Spleen (tissue), 11 donors: Measurements from ENCODE around the gene TSEN15. TPM values are rescaled to one million over a fixed set of nuclear protein-coding genes. Genes with fewer than 3 reads are reported as not detected.
"Not testable (repeated sequence)": the region's sequence is repeated elsewhere in the genome, so short reads cannot be mapped to it uniquely, and the experiment has no call there.

ENCODE experiments used
- DNase-seq: peaks from one replicate; pipeline ENCODE4 v3.0.0-alpha.2; 2020
- H3K27ac ChIP-seq, 8 donors: fragments of 200-600 bp; sonication (generic) in 7 of 8; 1 replicate in 4 of 8; 2 replicates in 4 of 8; pipeline versions ENCODE4 v1.5.0 to v1.8.0; 2016 to 2021; ENCODE audit warnings: inconsistent platforms in 4 of 8, mild to moderate bottlenecking in 4 of 8, moderate library complexity in 1 of 8
- H3K27me3 ChIP-seq, 7 donors: fragments of 200-600 bp; sonication (generic) in 6 of 7; replicated peaks in 1 of 7; 1 replicate in 4 of 7; 2 replicates in 3 of 7; pipeline versions ENCODE4 v1.5.0 to v1.8.0; 2016 to 2021; ENCODE audit warnings: inconsistent platforms in 3 of 7, mild to moderate bottlenecking in 1 of 7
- H3K36me3 ChIP-seq, 6 donors: fragments of 200-600 bp; sonication (generic) in 5 of 6; 1 replicate in 4 of 6; 2 replicates in 2 of 6; pipeline versions ENCODE4 v1.5.0 to v1.8.0; 2016 to 2021; ENCODE audit warnings: inconsistent platforms in 2 of 6
- H3K4me1 ChIP-seq, 6 donors: fragments of 200-600 bp; sonication (generic) in 5 of 6; 1 replicate in 3 of 6; 2 replicates in 3 of 6; pipeline versions ENCODE4 v1.5.0 to v1.8.0; 2016 to 2021; ENCODE audit warnings: inconsistent platforms in 3 of 6
- H3K4me3 ChIP-seq, 8 donors: fragments of 200-600 bp; sonication (generic) in 7 of 8; 1 replicate in 4 of 8; 2 replicates in 4 of 8; pipeline versions ENCODE4 v1.5.0 to v1.8.0; 2016 to 2021; ENCODE audit warnings: inconsistent platforms in 4 of 8, mild to moderate bottlenecking in 4 of 8, moderate library complexity in 2 of 8
- H3K9me3 ChIP-seq, 8 donors: fragments of 200-600 bp; sonication (generic) in 7 of 8; 1 replicate in 4 of 8; 2 replicates in 4 of 8; pipeline versions ENCODE4 v1.5.0 to v1.8.0; 2016 to 2021; ENCODE audit warnings: inconsistent platforms in 4 of 8
- POLR2A ChIP-seq, 3 donors: fragments of 450-650 bp; IDR thresholded peaks; one replicate each; pipeline ENCODE4 v1.5.1; 2017; ENCODE audit warnings: antibody characterized with exemption in 3 of 3, mild to moderate bottlenecking in 1 of 3
- POLR2AphosphoS5 ChIP-seq, 3 donors: sonication (generic); formaldehyde crosslinking; IDR thresholded peaks; one replicate each; pipeline ENCODE4 v1.5.1; 2017; ENCODE audit warnings: antibody characterized with exemption in 3 of 3
- WGBS, 5 donors: extraction: QIAGEN DNeasy Blood & Tissue Kit in 3 of 5; methylation state at CpG; one replicate each; pipeline versions ENCODE4 v1.1.5 to v1.1.7; 2013 to 2018; 5-methylcytosine and 5-hydroxymethylcytosine counted together
- intact Hi-C: fragments of 100-400 bp; cut with DNase I; formaldehyde crosslinking; loops from one replicate; pipeline ENCODE4 v1.15.0; 2023; ENCODE audit warnings: low total_unique reads
- polyA plus RNA-seq, 3 donors: library from polyadenylated mRNA; stranded (reverse); fragments of 200-250 nt; gene quantifications; one replicate each; pipeline ENCODE4 v1.2.1, GENCODE V29; 2013
- total RNA-seq, 7 donors: library from RNA; depleted of rRNA in 3 of 7; stranded (reverse); fragments of >200 nt in 3 of 7; fragmentation: NEBNext Ultra II Directional in 4 of 7; extraction: Animal tissue kit (Norgen Biotek cat#: 25700) in 4 of 7; gene quantifications; one replicate each; pipeline versions ENCODE4 v1.1.0 to v1.2.1, GENCODE V29; 2016 to 2021
- TF ChIP-seq, protein P1 (sequence below), 11 experiments: fragments of 200-600 bp in 7 of 11; fragments of 450-650 bp in 4 of 11; sonication (generic) in 4 of 11; IDR thresholded peaks in 8 of 11; conservative IDR thresholded peaks in 3 of 11; 1 replicate in 7 of 11; 2 replicates in 4 of 11; pipeline versions ENCODE4 v1.4.0 to v1.8.0; 2016 to 2021; ENCODE audit warnings: antibody characterized with exemption in 11 of 11, inconsistent platforms in 4 of 11, mild to moderate bottlenecking in 1 of 11
- donor health status: healthy with polysubstance abuse.
- donor health status: DM: no; HTN: no; CAD: no; lungs with moderate emphysema.
- donor health status: DM: no; HTN: no; CAD: no.
- donor health status: Bipolar disorder and iron deficiency.
- donor health status: healthy.
- donor health status: DM: no; HTN: no; CAD: no.
- donor health status: DM: yes; HTN: yes; CAD: no.

Gene TSEN15
- total and polyA plus RNA-seq, 10 donors = 14.7 to 47.7 (median 23.7) TPM

- no peak for DNase-seq
- intact Hi-C loops = no loop called here
- no peaks in the 10 kb centered on the region for H3K4me1 ChIP-seq
- H3K36me3 ChIP-seq = peaks cover 0 to 28% (median 1%) of the 10 kb centered on the region in 6 donors
- no peaks in the 10 kb centered on the region for H3K9me3 ChIP-seq
- H3K27me3 ChIP-seq = no peaks in the 10 kb centered on the region
- H3K4me3 ChIP-seq = no peak overlapping the region
- 89 to 100% (median 92%) methylated on average over 1 of the region's 1 CpG for WGBS, 5 donors
- TF ChIP-seq POLR2A (IDR thresholded peaks at IDR 0.05) = no peak
- TF ChIP-seq, protein P1, sequence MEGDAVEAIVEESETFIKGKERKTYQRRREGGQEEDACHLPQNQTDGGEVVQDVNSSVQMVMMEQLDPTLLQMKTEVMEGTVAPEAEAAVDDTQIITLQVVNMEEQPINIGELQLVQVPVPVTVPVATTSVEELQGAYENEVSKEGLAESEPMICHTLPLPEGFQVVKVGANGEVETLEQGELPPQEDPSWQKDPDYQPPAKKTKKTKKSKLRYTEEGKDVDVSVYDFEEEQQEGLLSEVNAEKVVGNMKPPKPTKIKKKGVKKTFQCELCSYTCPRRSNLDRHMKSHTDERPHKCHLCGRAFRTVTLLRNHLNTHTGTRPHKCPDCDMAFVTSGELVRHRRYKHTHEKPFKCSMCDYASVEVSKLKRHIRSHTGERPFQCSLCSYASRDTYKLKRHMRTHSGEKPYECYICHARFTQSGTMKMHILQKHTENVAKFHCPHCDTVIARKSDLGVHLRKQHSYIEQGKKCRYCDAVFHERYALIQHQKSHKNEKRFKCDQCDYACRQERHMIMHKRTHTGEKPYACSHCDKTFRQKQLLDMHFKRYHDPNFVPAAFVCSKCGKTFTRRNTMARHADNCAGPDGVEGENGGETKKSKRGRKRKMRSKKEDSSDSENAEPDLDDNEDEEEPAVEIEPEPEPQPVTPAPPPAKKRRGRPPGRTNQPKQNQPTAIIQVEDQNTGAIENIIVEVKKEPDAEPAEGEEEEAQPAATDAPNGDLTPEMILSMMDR (IDR thresholded peaks at IDR 0.05 in 8 of 11, conservative IDR thresholded peaks at IDR 0.05 in 3 of 11) = no peak
- no peak for TF ChIP-seq POLR2AphosphoS5 (IDR thresholded peaks at IDR 0.05)
- no peak overlapping the region for H3K27ac ChIP-seq
Observed at GRCh38 chr1:184096005-184096404, 44.5 kb downstream of the TSEN15 start.

DNA sequence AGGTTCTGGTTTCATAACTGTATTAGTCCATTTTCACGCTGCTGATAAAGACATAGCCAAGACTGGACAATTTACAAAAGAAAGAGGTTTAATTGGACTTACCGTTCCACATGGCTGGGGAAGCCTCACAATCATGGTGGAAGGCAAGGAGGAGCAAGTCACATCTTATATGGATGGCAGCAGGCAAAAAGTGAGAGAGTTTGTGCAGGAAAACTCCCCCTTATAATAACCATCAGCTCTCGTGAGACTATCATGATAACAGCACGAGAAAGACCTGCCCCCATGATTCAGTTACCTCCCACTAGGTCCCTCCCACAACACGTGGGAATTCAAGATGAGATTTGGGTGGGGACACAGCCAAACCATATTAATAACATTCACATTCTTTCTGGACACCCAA is 45.0 kb downstream of the TSEN15 start:
- 91 to 96% (median 92%) methylated on average over 5 of the region's 5 CpGs for WGBS, 5 donors
- H3K36me3 ChIP-seq = peaks cover 0 to 28% (median 1%) of the 10 kb centered on the region in 6 donors
- H3K4me3 ChIP-seq, H3K4me1 ChIP-seq, H3K9me3 ChIP-seq, DNase-seq, H3K27me3 ChIP-seq, H3K27ac ChIP-seq, intact Hi-C loops: not testable (repeated sequence)

GRCh38 chr1:184101141-184101540 is 49.6 kb downstream of the TSEN15 start:
- intact Hi-C loops = no loop called here
- no peaks in the 10 kb centered on the region for H3K4me1 ChIP-seq
- H3K27ac ChIP-seq = no peak overlapping the region
- TF ChIP-seq POLR2AphosphoS5 (IDR thresholded peaks at IDR 0.05) (no peak), POLR2A (IDR thresholded peaks at IDR 0.05) (no peak)
- TF ChIP-seq, protein P1 (IDR thresholded peaks at IDR 0.05 in 8 of 11, conservative IDR thresholded peaks at IDR 0.05 in 3 of 11) = no peak
- DNase-seq = no peak
- H3K9me3 ChIP-seq = peaks cover 0 to 23% (median 9%) of the 10 kb centered on the region in 8 donors
- H3K27me3 ChIP-seq = no peaks in the 10 kb centered on the region
- H3K4me3 ChIP-seq = no peak overlapping the region
- peaks cover 0 to 6% (median 0%) of the 10 kb centered on the region in 6 donors for H3K36me3 ChIP-seq

DNA sequence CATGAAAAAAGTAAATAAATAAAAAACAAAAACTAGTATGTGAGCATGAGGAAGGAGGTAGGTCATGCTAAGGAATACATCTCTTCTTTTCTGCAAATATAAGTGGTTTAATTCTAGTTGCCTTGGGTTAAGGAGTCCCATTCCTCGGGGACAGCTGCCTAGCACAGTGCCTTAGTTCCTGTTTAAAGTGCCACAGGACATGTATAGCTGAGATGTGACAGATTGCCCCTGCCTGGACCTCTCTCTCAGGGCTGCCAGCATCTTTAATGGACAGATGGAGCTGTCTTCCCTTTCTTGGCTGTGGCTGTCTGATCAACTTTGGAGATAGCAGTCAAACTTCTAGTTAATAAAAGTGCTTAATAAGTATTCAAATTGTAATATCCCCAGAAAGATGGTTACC is 50.0 kb downstream of the TSEN15 start:
- intact Hi-C loops = no loop called here
- no peaks in the 10 kb centered on the region for H3K27me3 ChIP-seq
- no peak overlapping the region for H3K27ac ChIP-seq
- WGBS, 5 donors = 52 to 76% (median 66%) methylated on average over 1 of the region's 1 CpG
- H3K36me3 ChIP-seq = peaks cover 0 to 1% (median 0%) of the 10 kb centered on the region in 6 donors
- H3K4me3 ChIP-seq = no peak overlapping the region
- no peak for TF ChIP-seq POLR2AphosphoS5 (IDR thresholded peaks at IDR 0.05)
- TF ChIP-seq, protein P1 (IDR thresholded peaks at IDR 0.05 in 8 of 11, conservative IDR thresholded peaks at IDR 0.05 in 3 of 11) = no peak
- no peaks in the 10 kb centered on the region for H3K4me1 ChIP-seq
- peaks cover 0 to 28% (median 12%) of the 10 kb centered on the region in 8 donors for H3K9me3 ChIP-seq
- no peak for DNase-seq
